GM21825 (cell line): ENCODE measurements around the gene HCFC1.

Source experiments
- ATAC-seq: cut with Tn5 transposase; IDR thresholded peaks from one replicate; pipeline ENCODE4 v1.9.1; 2021; ENCODE audit warnings: mild to moderate bottlenecking, moderate library complexity; ENCODE audit not compliant: unreplicated experiment

HCFC1 gene

DNA sequence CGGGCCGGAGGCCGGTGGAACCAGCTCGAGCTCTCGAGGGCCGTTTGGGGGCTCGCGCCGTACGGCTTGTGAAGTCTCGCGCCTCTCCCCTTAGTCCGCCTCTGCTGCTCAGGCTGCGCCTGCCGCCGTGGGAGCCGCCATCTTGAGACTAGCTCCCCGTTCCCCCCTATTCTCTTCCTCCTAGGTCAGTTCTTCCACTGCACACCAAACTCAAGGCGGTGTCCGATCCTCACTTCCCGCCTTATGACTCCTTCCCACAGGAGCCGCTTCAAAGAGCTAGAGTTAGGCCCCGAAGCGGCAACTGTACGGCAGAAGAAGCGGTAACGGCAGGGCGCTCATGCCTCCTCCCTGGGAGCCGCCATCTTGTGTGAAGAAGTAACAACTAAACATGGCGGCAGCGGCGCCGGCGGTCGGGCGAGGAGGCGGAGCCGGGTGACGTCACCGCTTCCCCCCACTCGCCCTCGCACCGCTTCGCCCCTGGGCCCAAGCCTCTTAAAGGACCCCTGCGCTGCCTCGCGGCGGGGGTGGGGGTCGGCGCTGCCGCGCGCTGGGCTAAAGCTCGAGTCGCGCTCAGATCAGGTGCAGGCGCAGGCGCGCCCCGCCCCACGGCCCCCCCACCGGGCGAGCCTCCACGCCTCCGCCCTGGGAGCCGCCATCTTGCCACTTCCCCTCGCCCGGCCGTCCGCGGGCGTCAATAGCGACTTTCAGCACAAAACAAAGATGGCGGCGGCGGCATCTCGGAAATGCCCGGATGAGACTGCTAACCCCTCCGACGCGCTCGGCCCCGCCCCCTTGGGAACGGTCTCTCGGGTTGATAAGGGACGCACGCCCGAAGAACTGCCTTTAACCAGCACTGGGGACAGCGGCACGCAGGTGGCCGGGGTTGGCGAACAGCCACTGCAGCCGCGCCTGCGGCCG is at the start of gene HCFC1:
HCFC1 (minus strand) TSS at position 369 of the 918 bp plus-strand sequence. CDS start 978 bp downstream, outside the sequence.
- peak; percentile 37 for ATAC-seq

- ATAC-seq: no peak
These were observed 49.6 kb upstream of the HCFC1 start for GRCh38 chrX:154021131-154021611.

DNA sequence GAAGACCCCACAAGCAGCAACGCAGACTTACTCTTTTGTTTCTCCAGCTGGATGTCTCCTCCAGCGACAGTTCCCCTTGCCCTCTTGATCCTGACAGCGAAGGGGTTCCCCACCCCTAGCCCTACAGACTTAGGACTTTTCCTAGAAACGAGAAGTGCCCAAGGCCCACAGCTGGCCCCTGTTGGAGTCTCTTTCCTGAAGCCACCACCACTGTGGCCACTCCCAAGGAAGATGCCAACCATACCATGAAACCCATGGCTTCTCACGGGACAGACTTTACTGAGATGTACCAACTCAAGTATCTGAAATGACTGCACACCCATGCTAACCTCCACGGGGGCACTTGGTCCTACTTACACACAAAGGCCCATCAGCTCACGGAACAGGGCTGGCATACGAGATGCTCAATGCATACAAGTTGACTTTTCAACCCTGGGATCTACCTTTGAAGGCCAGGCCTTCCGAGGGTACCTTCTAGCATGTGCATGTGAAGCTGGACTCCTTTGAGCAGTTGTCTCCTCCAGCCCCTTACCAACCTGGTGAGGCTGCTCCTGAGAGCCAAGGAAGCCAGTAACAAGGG is 49.0 kb upstream of the HCFC1 start:
- no peak for ATAC-seq

DNA sequence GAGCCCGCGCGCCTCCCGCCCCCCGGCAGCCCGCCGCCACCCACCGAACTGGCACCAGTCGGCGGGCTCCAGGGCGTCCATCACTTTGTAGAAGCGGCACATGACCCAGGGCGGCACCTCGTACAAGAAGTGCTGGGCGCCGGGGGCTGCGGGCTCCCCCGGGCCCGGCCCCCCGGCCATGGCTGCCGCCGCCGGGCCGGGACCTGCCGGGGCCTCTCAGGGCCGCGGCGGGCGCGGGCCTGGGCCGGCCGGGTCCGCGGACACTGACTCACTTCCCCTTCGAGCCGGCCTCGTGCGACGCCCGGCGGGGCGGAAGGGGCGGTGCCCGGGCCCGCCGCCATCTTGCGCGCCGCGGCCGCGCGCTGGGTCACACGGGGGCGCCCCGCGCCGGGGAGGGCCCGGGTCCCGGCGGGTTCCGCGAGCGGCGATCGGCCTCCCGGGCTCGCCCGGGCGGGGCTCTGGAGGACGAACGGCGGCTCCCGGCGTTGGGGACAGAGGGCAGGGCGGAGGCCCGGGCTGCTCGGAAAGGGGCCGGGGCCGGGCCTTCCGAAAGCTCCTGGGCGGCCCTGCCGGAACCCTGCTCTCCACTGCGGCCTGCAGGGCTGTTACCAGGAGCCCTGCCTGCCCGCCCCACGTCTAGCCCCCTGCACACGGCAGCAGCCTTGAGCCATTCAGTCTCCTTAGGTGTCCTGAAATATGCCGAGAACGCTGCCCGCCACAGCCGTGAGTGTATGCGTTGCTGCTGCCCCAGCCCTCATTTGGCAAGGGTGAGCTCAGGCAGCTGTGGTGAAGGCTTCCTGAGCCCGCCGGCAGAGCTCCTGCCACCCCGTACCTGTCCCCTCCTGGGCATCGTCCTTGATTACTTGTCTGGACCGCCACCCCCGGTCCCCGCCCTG is 48.3 kb upstream of the HCFC1 start, which contains the start of gene IRAK1:
IRAK1 (minus strand) TSS at position 270 of the 896 bp plus-strand sequence; CDS start at position 180, 90 bp downstream.
- ATAC-seq: peak; percentile 68

GRCh38 chrX:154019061-154019621 is 47.5 kb upstream of the HCFC1 start:
- no peak for ATAC-seq

- no peak for ATAC-seq
These were observed 47.0 kb upstream of the HCFC1 start for GRCh38 chrX:154018518-154019060.

DNA sequence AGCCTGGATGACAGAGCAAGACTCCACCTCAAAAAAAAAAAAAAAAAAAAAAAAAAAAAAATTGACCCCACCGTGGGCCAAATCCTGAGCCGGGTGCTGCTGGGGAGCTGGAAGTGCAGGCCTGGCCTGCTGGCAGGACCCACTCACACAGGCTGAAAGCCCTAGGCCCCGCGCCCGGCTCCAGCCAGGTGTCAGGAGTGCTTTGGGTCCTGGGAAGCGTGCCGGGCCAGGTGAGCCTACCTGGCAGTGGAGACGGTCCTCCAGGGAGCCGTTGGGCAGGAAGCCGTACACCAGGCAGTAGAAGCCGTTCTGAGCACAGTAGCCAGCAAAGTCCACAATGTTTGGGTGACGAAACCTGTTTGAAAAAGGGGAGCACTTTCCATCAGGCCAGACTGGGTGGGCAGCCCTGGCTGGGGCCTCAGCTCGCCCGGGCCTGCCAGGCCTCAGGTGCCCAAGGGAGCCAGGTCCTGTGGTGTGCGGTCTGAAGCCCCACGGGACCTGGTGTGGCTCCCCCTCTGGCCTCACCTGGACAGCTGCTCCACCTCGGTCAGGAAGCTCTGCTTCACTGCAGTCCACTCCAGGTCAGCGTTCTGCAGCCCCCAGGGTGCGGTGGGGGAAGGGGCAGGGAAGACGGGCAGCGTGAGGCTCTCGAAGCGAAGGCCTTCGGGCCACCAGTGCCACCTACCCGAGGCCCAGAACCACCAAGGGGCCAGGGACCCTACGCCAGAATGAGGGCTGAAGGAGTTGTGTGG is 46.3 kb upstream of the HCFC1 start:
- no peak for ATAC-seq

DNA sequence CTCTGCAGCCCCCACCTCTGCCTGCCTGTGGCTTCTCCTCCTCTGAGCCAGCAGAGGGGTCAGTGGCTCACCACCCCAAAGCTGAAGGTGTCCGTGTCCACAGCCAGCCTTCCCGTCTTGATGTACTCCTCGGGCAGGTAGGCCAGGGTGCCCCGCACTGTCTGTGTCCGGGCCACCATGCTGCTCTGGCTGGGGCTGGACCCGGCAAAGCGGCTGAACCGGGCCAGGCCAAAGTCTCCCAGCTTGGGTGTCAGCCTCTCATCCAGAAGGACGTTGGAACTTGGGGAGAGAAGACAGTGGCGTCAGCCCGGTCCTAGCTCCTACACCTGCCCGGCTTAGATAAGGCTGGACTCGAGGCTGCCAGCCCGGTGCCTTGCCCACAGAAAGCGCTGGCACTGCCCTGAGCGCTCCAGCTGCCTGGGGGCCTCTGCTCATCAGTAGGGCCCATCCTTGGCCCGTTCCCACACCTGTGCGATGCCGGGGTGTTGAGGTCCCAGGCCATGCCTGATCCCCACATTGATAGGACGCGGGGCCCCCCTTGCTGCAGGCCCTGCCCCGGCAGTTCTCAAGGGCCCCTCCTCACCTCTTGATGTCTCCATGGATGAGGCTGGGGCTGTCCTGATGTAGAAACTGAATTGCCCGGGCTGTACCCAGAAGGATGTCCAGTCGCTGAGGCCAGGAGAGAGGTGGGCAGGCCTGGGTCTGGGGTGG is 44.9 kb upstream of the HCFC1 start:
- ATAC-seq: no peak

DNA sequence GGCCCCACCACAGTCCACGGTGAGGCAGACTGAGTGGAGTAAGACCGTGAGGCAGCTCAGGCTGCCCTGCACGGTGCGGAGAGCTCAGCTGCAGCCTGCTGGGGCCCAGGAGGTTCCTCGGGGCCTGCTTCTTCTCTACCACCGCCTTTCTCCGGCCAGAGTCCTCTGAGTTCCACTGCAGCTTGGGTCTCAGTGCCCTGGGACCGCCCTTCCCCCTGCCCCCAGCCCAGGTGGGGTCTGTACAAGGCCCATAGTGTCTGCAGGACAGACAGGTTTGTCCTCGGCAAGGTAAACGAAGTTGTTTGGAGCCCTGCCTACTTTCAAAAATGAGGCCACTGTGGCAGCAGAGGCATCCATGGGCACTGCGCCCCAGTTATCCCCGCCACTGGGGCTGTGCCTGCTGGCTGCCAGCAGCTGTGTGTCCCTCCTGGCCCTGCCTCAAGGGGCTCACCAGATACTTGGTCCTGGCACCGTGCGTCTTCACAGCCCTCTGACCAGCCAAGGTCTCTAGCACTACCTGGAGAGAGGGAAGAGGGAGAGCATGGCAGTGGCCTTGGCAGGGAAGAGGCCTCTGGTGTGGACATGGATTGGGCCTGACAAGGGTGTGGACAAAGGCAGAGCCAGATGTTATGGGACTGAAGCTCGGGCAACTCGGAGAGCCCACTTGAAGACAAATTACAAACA is 44.1 kb upstream of the HCFC1 start:
- no peak for ATAC-seq

DNA sequence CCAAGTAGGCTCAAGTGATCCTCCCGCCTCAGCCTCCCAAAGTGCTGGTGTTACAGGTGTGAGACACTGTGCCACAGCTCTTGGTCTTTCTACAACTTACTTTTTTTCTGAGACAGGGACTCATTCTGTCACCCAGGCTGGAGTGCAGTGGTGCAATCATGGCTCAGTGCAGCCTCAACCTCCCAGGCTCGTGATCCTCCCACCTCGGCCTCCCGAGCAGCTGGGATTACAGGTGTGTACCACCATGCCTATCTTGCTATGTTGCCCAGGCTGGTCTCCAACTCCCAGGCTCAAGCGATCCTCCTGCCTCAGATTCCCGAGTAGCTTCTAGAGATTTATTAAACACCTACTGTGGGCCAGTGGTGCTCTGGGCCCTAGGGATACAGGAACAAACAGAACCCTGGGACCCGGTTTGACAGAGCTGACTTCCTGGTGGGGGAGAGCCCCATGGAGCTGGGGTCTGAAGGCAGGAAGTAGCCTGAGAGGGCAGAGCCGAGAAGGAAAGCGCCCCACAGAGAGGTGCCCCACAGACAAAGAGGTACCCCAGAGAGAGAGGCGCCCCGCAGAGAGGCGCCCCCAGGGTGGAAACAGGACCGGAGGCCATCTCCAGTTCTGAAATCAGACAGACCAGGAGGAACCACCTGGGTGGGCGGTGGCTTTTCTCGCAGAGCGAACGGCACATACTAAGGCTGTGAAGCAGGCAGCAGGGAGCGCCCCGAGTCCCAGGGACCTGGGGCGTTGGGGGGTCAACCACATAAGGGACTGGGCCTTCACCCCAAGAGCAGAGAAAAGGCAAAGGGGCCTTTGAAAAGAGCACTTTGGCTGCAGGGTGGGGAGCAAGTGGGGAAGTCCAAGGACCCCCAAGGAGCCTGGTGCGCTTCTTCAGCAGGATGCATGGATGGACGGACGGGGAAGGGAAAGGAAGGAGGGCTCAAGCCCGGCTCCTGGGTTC is 43.1 kb upstream of the HCFC1 start:
- no peak for ATAC-seq

DNA sequence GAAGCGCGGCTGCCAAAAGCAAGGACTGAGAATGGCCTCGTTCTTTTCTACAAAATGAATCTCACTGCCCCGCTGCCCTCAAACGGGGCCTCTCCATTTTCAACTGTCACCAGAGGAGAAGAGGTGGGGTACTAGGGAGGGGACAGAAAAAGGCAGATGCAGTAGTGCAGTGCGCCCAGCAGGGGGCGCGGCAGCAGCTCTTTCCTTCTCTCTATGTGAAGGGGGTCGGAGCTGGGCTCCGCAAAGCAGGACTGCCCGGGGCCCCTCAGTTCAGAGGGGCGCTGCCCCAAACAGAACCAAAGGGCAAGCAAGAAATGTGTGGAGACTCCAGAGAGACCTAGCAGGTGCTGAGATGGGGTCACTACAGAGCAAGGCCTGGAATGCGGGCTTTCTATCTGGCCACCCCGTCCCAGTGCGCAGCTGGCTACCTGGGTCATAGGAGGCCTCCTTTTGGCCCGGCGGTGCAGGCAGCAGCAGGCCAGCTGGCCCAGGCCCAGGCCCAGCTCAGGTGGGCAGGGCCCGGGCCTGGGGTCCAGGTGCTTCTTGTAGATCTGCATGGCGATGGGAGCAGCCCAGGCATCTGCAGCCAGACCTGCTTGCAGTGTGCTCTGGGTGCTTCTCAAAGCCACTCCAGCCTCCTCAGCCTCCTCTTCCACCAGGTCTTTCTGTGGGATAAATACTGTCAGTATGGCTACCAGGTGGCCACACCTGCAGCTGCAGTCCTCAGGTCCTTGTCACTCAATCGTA is 42.2 kb upstream of the HCFC1 start:
- no peak for ATAC-seq

DNA sequence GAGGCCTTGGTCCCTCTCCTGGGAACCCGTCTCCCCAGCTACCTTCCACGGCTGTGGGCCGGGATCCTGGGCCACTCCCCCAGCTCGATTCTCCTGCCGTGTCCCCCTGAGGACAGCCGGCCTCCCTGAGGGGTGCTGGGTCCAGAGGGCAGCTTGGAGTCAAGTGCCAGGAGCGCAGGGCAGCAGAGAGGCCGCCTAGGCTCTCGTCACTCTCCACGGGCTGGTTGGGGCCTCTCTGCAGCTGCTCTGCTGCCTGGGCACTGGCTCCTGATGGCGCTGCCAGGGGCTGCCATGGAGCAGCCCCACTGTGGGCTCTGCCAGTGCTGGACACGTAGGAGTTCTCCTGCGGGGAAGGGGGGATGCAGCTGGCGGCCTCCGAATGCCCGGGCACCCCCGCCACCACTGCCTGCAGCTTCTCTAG is 41.4 kb upstream of the HCFC1 start:
- ATAC-seq: no peak

DNA sequence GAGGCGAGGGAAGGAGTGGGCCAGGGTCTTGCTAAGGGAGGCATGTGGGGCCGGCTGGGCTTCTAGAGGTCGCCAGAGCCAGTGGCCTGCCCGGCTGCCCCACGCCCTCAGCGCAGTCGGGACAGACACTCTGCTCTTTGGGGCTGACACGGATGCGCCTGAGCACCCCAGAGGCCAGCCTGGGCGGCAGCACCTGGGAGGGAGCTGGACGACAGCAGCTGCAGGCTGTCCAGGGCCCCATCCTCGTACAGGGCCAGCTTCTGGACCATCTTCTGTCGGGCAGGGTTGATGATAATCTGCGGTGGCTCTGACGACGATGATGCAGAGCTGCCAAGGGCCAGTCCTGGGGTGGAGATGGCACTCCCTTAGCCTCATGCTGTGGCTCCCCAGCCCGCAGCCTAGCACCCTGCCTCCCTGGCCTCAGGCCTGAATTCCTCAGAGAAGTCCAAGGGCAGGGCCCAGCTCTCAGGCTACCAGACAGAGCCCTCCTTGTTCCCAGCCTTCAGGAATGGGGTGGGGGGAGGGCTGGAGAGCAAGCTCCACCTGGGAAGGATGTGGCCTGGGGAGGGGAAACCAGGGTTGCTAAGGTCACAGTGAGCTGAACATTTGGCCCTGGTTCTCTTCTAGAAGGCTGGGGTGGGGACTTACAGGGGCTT is 40.8 kb upstream of the HCFC1 start:
- no peak for ATAC-seq

GRCh38 chrX:154011376-154012335 is 40.0 kb upstream of the HCFC1 start:
- ATAC-seq: no peak
